ENCODE data around the gene SSRP1. TPM values are rescaled to one million over a fixed set of nuclear protein-coding genes. Genes with fewer than 3 reads are reported as not detected.

Gene SSRP1
- total RNA-seq, 1 donor: 61.7 TPM

DNA sequence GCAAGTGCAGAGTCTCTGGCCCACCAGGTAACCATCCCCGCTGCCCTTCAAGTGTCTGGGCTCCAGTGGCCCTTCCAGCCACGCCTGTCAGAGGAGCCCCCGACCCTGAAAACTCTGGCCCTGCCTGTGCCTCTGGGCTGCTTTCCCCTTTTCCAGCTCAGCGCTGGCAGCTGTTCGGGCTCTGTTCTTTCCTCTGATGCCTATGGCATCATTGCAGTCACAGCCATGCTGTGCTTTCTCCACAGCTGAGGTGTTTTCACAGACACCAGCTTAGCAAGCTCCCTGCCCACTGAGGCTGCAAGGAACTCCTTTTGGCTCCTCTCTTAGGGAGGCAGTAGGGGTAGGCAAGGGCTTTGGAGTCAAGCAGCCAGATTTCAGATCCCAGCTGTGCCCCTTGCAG, 23.7 kb upstream of the SSRP1 start:
- TF ChIP-seq, protein P1, sequence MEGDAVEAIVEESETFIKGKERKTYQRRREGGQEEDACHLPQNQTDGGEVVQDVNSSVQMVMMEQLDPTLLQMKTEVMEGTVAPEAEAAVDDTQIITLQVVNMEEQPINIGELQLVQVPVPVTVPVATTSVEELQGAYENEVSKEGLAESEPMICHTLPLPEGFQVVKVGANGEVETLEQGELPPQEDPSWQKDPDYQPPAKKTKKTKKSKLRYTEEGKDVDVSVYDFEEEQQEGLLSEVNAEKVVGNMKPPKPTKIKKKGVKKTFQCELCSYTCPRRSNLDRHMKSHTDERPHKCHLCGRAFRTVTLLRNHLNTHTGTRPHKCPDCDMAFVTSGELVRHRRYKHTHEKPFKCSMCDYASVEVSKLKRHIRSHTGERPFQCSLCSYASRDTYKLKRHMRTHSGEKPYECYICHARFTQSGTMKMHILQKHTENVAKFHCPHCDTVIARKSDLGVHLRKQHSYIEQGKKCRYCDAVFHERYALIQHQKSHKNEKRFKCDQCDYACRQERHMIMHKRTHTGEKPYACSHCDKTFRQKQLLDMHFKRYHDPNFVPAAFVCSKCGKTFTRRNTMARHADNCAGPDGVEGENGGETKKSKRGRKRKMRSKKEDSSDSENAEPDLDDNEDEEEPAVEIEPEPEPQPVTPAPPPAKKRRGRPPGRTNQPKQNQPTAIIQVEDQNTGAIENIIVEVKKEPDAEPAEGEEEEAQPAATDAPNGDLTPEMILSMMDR (IDR thresholded peaks at IDR 0.05; ENCODE audit: insufficient read depth, low read depth, low read length): no peak
- no peak overlapping the region for H3K4me3 ChIP-seq (ENCODE audit: low read depth, low read length)
- no peak for DNase-seq (ENCODE audit: low read depth)

DNA sequence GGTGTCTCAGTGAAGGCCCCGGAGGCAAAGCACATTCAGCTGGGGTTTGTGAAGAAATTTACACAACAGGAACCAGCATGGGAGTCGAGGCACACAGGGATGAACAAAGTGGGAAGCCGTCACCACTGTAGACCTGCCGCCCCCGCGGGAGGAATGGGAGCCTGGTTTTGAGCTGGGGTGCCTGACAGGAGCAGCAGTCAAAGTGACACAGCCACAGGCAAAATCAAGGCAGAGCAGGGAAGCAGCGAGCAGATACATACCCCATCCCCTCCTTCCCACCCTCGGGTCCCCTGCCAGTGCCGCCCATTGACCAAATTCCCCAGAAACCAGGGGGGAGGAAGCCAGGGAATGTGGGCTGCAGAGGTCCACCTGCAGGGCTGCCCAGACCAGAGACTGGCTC, 23.3 kb upstream of the SSRP1 start:
- TF ChIP-seq, protein P1 (IDR thresholded peaks at IDR 0.05; ENCODE audit: insufficient read depth, low read depth, low read length): no peak
- DNase-seq (ENCODE audit: low read depth): no peak
- no peak overlapping the region for H3K4me3 ChIP-seq (ENCODE audit: low read depth, low read length)

DNA sequence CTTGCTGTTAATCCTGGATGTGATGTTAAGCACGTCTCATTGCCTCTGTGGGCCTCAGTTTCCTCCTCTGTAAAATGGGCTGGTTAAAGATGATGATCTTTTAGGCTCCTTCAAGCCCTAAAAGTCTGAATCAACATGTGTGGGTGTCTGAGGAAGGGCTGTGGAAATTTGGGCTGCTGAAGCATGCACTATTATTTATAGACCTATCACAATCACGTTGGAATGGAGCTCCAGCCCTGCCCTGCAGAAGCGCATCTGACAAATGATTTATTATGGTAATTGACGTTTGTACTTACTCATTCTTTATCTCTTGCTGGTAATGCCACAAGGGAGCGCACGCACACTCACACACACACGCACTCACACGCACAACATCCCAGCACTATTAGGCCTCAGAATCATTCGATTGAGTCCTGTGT, 22.9 kb upstream of the SSRP1 start:
- H3K4me3 ChIP-seq (ENCODE audit: low read depth, low read length): no peak overlapping the region
- DNase-seq (ENCODE audit: low read depth): no peak
- TF ChIP-seq, protein P1 (IDR thresholded peaks at IDR 0.05; ENCODE audit: insufficient read depth, low read depth, low read length): no peak

DNA sequence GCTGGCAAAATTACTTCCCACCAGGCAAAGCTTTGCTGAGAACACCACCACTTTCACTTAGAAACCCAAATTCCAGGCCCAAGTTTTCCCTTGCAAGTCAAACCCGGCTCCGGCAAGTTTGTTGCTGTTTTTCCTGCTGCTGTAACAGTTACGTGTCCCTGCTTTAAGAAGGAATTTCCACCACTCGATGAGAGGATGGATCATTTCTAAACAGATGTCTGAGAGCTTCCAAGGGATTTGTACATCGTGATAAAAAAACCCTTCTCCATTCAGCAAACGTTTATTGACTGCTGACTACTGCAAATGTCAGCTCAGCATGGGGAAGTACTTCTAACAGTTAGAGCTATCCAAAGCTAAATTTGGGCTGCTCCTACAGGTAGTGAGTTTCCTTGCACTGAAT, 22.2 kb upstream of the SSRP1 start:
- TF ChIP-seq, protein P1 (IDR thresholded peaks at IDR 0.05; ENCODE audit: insufficient read depth, low read depth, low read length): no peak
- peak; percentile 55 for DNase-seq (ENCODE audit: low read depth)
- H3K4me3 ChIP-seq (ENCODE audit: low read depth, low read length): no peak overlapping the region

DNA sequence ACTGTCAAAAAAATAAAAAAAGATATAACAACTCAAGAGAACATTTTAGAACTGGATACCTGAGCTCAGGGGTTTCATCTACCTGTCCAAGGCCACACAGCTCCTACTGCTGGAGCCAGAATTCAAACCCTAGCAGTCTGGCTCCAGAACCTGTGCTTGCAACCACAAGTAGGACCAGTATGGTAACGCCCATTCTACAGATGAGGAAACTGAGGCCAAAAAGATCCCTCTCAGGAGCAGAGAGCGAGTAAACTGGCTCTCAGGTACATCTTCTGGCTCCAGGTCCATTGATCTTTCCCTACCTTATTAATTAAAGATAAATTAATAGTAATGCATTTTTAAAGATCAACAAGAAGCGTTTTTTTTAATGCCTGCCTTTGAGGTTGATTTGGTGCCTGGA, 21.6 kb upstream of the SSRP1 start:
- TF ChIP-seq, protein P1 (IDR thresholded peaks at IDR 0.05; ENCODE audit: insufficient read depth, low read depth, low read length): no peak
- no peak for DNase-seq (ENCODE audit: low read depth)
- no peak overlapping the region for H3K4me3 ChIP-seq (ENCODE audit: low read depth, low read length)

DNA sequence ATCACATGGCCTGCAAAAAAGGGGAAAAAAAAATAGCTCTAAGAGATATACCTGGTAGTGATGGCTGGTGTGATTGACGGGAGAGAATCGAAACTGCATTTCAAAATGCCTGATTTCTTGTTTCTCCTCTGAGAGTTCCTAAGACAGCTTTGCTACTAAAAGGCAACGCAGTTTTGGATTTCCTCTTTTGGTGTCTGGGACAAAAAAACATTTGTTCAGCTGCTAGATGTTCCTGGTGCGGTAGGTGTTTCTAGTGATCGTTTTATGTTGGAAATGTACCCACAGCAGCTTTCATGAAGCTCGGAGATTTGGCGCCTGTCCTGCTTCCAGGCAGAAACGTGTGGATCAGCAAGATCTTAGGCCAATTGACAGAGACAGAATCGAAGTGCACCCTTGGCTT, 20.6 kb upstream of the SSRP1 start:
- DNase-seq (ENCODE audit: low read depth): no peak
- TF ChIP-seq, protein P1 (IDR thresholded peaks at IDR 0.05; ENCODE audit: insufficient read depth, low read depth, low read length): no peak
- H3K4me3 ChIP-seq (ENCODE audit: low read depth, low read length): no peak overlapping the region

DNA sequence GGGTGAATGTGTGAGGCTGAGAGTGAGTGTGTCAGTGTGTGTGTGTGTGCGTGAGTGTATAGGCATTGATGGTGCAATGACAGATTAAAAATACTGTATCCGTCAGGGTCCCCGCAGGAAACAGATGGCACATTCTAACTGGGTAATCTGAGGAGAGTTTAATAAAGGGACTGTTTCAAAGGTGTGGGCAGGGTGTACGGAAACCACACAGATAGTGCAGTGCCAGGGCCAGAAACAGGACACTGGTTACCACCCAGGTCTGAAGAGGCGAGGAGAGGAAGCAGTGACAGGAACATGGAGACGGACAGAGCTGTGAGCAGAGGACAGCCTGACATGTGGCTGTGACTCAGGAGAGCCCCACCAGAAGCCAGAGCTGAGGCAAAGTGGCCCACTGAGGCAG, 19.0 kb upstream of the SSRP1 start:
- no peak overlapping the region for H3K4me3 ChIP-seq (ENCODE audit: low read depth, low read length)
- TF ChIP-seq, protein P1 (IDR thresholded peaks at IDR 0.05; ENCODE audit: insufficient read depth, low read depth, low read length): no peak
- no peak for DNase-seq (ENCODE audit: low read depth)

Measured in fibroblast of villous mesenchyme (primary cell).